T-helper 9 cell (primary cell): ENCODE data around the gene P2RY8.
"Not testable (repeated sequence)": the region's sequence is repeated elsewhere in the genome, so short reads cannot be mapped to it uniquely, and the experiment has no call there.

Experiments
- DNase-seq: peaks from one replicate; pipeline ENCODE4 v3.0.0-alpha.2; 2020

Gene P2RY8

GRCh38 chrX:1519022-1519497 is 17.9 kb downstream of the P2RY8 start:
- no peak for DNase-seq

- DNase-seq: no peak
These were observed 18.5 kb downstream of the P2RY8 start for GRCh38 chrX:1518512-1518911.

GRCh38 chrX:1516596-1517104 is 20.3 kb downstream of the P2RY8 start:
- no peak for DNase-seq

GRCh38 chrX:1511829-1512228 is 25.2 kb downstream of the P2RY8 start:
- no peak for DNase-seq

- DNase-seq: no peak
These were observed 25.8 kb downstream of the P2RY8 start for GRCh38 chrX:1511150-1511549.

- DNase-seq: peak; percentile 25
These were observed 29.2 kb downstream of the P2RY8 start for GRCh38 chrX:1507511-1508463.

- DNase-seq: no peak
These were observed 30.1 kb downstream of the P2RY8 start for GRCh38 chrX:1506916-1507315.

GRCh38 chrX:1502853-1503252 is 34.1 kb downstream of the P2RY8 start:
- no peak for DNase-seq

- DNase-seq: no peak
These were observed 34.7 kb downstream of the P2RY8 start for GRCh38 chrX:1502241-1502640.

GRCh38 chrX:1500701-1501624 is 36.0 kb downstream of the P2RY8 start:
- DNase-seq: no peak

GRCh38 chrX:1496076-1496475 is 40.9 kb downstream of the P2RY8 start:
- no peak for DNase-seq

GRCh38 chrX:1493877-1494510 is 43.0 kb downstream of the P2RY8 start:
- no peak for DNase-seq

GRCh38 chrX:1493412-1493811 is 43.6 kb downstream of the P2RY8 start:
- DNase-seq: no peak

GRCh38 chrX:1492421-1493012 is 44.5 kb downstream of the P2RY8 start:
- no peak for DNase-seq

GRCh38 chrX:1491851-1492349 is 45.1 kb downstream of the P2RY8 start:
- DNase-seq: no peak

- not testable (repeated sequence) for DNase-seq
These were observed 45.7 kb downstream of the P2RY8 start for GRCh38 chrX:1491248-1491647.

- not testable (repeated sequence) for DNase-seq
These were observed 46.3 kb downstream of the P2RY8 start for GRCh38 chrX:1490723-1491122.

GRCh38 chrX:1489354-1489753 is 47.6 kb downstream of the P2RY8 start:
- DNase-seq: not testable (repeated sequence)

GRCh38 chrX:1488745-1489144 is 48.2 kb downstream of the P2RY8 start:
- no peak for DNase-seq

- no peak for DNase-seq
These were observed 48.8 kb downstream of the P2RY8 start for GRCh38 chrX:1488141-1488540.

GRCh38 chrX:1487401-1487800 is 49.6 kb downstream of the P2RY8 start:
- DNase-seq: no peak
